Measurements from ENCODE around the gene BTNL9. TPM values are rescaled to one million over a fixed set of nuclear protein-coding genes. Genes with fewer than 3 reads are reported as not detected.
A peak's percentile ranks its signal among the peaks of the same experiment; 100 is the strongest.

The BTNL9 gene
- total RNA-seq, 6 donors from 2014 or later = 71.8 to 634 (median 147) TPM

DNA sequence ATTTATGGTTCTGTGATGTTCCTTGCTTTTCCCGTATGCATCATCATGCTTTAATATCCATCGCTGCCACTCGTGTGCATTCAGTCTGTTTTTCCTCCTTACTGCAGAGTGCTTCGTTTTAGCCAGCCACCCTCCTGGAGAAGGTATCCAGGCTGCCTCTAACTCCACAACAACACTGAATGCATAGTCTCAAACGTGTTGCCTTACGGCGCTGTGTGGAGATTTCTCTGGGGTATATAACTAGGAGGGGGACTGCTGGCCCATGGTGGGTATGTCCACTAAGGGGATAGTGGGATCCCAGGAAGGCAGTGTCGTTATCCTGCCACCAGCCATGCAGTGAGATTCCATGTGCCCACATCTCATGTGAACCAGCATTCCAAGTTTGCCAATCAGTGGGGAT lies 16.4 kb downstream of the BTNL9 start:
- Histone ChIP-seq H3K9me3 (no peaks in the 10 kb centered on the region), H3K27me3 (peaks cover 0 to 34% (median 20%) of the 10 kb centered on the region in 4 donors), H3K36me3 (peaks cover 0 to 34% (median 6%) of the 10 kb centered on the region in 4 donors), H3K4me1 (peaks cover 19 to 34% (median 27%) of the 10 kb centered on the region in 4 donors), H3K4me3 (no peak overlapping the region), H3K27ac (no peak overlapping the region)
- TF ChIP-seq POLR2A (IDR thresholded peaks at IDR 0.05) (no peak), POLR2AphosphoS5 (IDR thresholded peaks at IDR 0.05) (no peak), EP300 (IDR thresholded peaks at IDR 0.05) (no peak)
- TF ChIP-seq, protein P1, sequence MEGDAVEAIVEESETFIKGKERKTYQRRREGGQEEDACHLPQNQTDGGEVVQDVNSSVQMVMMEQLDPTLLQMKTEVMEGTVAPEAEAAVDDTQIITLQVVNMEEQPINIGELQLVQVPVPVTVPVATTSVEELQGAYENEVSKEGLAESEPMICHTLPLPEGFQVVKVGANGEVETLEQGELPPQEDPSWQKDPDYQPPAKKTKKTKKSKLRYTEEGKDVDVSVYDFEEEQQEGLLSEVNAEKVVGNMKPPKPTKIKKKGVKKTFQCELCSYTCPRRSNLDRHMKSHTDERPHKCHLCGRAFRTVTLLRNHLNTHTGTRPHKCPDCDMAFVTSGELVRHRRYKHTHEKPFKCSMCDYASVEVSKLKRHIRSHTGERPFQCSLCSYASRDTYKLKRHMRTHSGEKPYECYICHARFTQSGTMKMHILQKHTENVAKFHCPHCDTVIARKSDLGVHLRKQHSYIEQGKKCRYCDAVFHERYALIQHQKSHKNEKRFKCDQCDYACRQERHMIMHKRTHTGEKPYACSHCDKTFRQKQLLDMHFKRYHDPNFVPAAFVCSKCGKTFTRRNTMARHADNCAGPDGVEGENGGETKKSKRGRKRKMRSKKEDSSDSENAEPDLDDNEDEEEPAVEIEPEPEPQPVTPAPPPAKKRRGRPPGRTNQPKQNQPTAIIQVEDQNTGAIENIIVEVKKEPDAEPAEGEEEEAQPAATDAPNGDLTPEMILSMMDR (IDR thresholded peaks at IDR 0.05) = no peak
- ATAC-seq (ENCODE audit: low FRiP score in 2 of 2) (no peak), DNase-seq (no peak)
- WGBS, 2 donors = 84 to 88% methylated on average over 8 of the region's 8 CpGs

DNA sequence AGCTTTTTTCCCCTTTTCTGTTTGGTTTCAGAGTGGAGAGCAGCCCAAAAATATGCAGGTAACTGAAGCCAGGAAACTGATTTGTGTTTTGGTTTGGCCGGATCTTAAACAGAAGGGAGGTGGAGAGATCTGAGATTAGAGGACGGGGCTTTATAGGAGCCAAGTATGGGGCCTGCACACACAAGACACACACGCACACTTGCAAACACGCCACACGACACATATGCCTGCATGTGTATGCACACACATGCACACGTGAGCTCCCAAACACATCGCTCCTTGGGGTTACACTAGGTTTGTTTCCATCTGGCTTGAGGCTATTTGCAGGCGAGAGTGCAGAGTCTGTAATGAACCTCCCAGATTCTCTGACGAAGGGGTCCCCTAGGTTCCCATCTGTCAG lies 18.3 kb downstream of the BTNL9 start:
- H3K27me3 ChIP-seq = peaks cover 0 to 24% (median 15%) of the 10 kb centered on the region in 4 donors
- H3K4me1 ChIP-seq = peaks cover 7 to 19% (median 13%) of the 10 kb centered on the region in 4 donors
- DNase-seq (no peak), ATAC-seq (ENCODE audit: low FRiP score in 2 of 2) (no peak)
- H3K36me3 ChIP-seq = peaks cover 0 to 30% (median 6%) of the 10 kb centered on the region in 4 donors
- WGBS, 2 donors = 81 to 84% methylated on average over 9 of the region's 9 CpGs
- no peak overlapping the region for H3K4me3 ChIP-seq
- no peaks in the 10 kb centered on the region for H3K9me3 ChIP-seq
- TF ChIP-seq POLR2A (IDR thresholded peaks at IDR 0.05) (no peak), POLR2AphosphoS5 (IDR thresholded peaks at IDR 0.05) (no peak), EP300 (IDR thresholded peaks at IDR 0.05) (no peak)
- TF ChIP-seq, protein P1 (IDR thresholded peaks at IDR 0.05) = no peak
- no peak overlapping the region for H3K27ac ChIP-seq

GRCh38 chr5:181058786-181059296 lies 18.8 kb downstream of the BTNL9 start:
- Histone ChIP-seq H3K27ac (no peak overlapping the region), H3K4me1 (peaks cover 2 to 14% (median 8%) of the 10 kb centered on the region in 4 donors), H3K4me3 (no peak overlapping the region), H3K36me3 (peaks cover 0 to 30% (median 6%) of the 10 kb centered on the region in 4 donors), H3K27me3 (peaks cover 0 to 19% (median 12%) of the 10 kb centered on the region in 4 donors), H3K9me3 (no peaks in the 10 kb centered on the region)
- no peak for TF ChIP-seq POLR2AphosphoS5 (IDR thresholded peaks at IDR 0.05)
- no peak for TF ChIP-seq EP300 (IDR thresholded peaks at IDR 0.05)
- no peak for TF ChIP-seq POLR2A (IDR thresholded peaks at IDR 0.05)
- peak in 1 of 2 donors; percentile 16 for ATAC-seq (ENCODE audit: low FRiP score in 2 of 2)
- WGBS, 2 donors = 22 to 50% methylated on average over 13 to 18 of the region's 22 CpGs
- DNase-seq = no peak

- Histone ChIP-seq H3K36me3 (peaks cover 0 to 30% (median 6%) of the 10 kb centered on the region in 4 donors), H3K4me3 (no peak overlapping the region), H3K4me1 (peaks cover 0 to 8% (median 5%) of the 10 kb centered on the region in 4 donors), H3K27ac (no peak overlapping the region), H3K27me3 (peaks cover 0 to 14% (median 9%) of the 10 kb centered on the region in 4 donors), H3K9me3 (no peaks in the 10 kb centered on the region)
- TF ChIP-seq EP300 (IDR thresholded peaks at IDR 0.05) (no peak), POLR2AphosphoS5 (IDR thresholded peaks at IDR 0.05) (no peak), POLR2A (IDR thresholded peaks at IDR 0.05) (no peak)
- TF ChIP-seq, protein P1 (IDR thresholded peaks at IDR 0.05) = no peak
- DNase-seq = peak in 1 of 2 donors; percentile 86
- 22 to 56% methylated on average over 40 to 69 of the region's 86 CpGs for WGBS, 2 donors
- ATAC-seq (ENCODE audit: low FRiP score in 2 of 2) = peak in 1 of 2 donors; percentile 19
Observed at GRCh38 chr5:181059297-181060230, 19.5 kb downstream of the BTNL9 start.

DNA sequence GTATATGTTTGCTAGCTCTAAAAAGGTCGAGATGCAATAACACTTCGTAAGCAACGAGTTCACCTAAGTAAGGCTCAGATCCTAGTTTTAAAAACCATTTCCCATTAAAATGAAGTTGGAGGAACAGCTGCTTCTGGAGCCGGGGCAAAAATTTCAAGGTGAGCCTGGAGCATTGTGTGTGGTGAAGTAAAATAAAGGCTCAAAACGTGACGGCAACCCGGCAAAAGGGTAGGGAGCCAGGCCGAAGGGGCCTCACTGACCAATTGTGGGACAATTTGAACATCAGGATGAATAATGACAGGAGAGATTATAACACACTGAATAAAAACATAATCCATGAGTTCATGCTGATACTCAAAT lies 20.1 kb downstream of the BTNL9 start:
- WGBS, 2 donors = 75 to 82% methylated on average over 8 of the region's 8 CpGs
- TF ChIP-seq POLR2A (IDR thresholded peaks at IDR 0.05) = no peak
- no peak for TF ChIP-seq EP300 (IDR thresholded peaks at IDR 0.05)
- TF ChIP-seq, protein P1 (IDR thresholded peaks at IDR 0.05) = no peak
- TF ChIP-seq POLR2AphosphoS5 (IDR thresholded peaks at IDR 0.05) = no peak
- Histone ChIP-seq H3K4me1 (peaks cover 0 to 8% (median 5%) of the 10 kb centered on the region in 4 donors), H3K36me3 (peaks cover 0 to 30% (median 6%) of the 10 kb centered on the region in 4 donors), H3K27me3 (peaks cover 0 to 14% (median 9%) of the 10 kb centered on the region in 4 donors), H3K9me3 (no peaks in the 10 kb centered on the region), H3K4me3 (no peak overlapping the region), H3K27ac (no peak overlapping the region)
- DNase-seq = no peak
- no peak for ATAC-seq (ENCODE audit: low FRiP score in 2 of 2)

Data from upper lobe of left lung (tissue), 6 donors.